Measurements from ENCODE around the gene ADAMTSL5. TPM values are rescaled to one million over a fixed set of nuclear protein-coding genes. Genes with fewer than 3 reads are reported as not detected.

Gene ADAMTSL5
- total and polyA plus RNA-seq, 4 donors, result 0.09 to 1.8 (median 1.1) TPM

DNA sequence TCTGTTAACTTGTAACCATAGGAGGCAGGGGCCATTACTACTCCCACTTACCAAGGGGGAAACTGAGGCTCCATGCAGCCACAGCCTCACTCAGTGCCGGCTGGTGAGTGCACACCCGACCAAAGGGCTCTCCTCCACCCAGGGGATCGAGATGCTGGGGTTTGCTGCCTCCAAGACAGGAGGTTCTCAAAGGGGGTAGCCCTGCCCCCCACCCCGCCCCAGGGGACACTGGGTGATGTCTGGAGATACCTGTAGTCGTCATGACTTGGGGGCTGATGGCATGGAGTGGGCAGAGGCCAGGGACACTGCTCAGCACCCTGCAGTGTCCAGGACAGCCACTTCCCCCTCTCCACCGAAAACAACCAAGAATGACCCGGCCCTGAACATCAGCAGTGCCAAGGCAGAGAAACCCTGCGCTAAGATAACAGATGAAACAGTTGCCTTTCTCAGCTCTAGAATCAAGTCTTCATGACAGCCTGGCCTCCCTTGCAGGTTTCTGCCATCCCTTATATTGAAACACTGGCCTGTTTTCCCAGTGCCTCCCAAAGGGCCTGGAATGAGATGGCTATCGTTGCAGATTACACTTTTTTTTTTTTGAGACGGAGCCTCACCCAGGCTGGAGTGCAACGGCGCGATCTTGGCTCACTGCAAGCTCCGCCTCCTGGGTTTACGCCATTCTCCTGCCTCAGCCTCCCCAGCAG, 18.6 kb downstream of the ADAMTSL5 start:
- Histone ChIP-seq H3K9ac (ENCODE audit: low read depth in 1 of 2, low read length in 2 of 2) (no peak overlapping the region), H3K4me1 (ENCODE audit: control insufficient read depth in 4 of 4, insufficient read depth in 4 of 4, low read length in 3 of 4) (peaks cover 10 to 44% (median 29%) of the 10 kb centered on the region in 4 donors), H3K27me3 (ENCODE audit: control insufficient read depth in 4 of 4, insufficient read depth in 4 of 4, low read length in 3 of 4) (no peaks in the 10 kb centered on the region), H3K36me3 (ENCODE audit: control insufficient read depth in 4 of 4, insufficient read depth in 3 of 4, low read depth in 1 of 4, low read length in 3 of 4) (peaks cover 0 to 2% (median 0%) of the 10 kb centered on the region in 4 donors), H3K4me3 (ENCODE audit: low read depth in 1 of 3, low read length in 3 of 3) (no peak overlapping the region), H3K9me3 (ENCODE audit: control insufficient read depth in 4 of 4, low read length in 3 of 4) (no peaks in the 10 kb centered on the region), H3K27ac (ENCODE audit: low read depth in 1 of 2, low read length in 2 of 2) (peak overlapping the region in 1 of 2 donors; percentile 33)
- TF ChIP-seq YY1 (IDR thresholded peaks at IDR 0.05) (no peak), SP1 (IDR thresholded peaks at IDR 0.05) (no peak), FOXA1 (IDR thresholded peaks at IDR 0.05) (no peak), HNF4G (IDR thresholded peaks at IDR 0.05) (no peak), EGR1 (IDR thresholded peaks at IDR 0.05; ENCODE audit: low read depth in 2 of 2) (no peak)
- TF ChIP-seq, protein P1, sequence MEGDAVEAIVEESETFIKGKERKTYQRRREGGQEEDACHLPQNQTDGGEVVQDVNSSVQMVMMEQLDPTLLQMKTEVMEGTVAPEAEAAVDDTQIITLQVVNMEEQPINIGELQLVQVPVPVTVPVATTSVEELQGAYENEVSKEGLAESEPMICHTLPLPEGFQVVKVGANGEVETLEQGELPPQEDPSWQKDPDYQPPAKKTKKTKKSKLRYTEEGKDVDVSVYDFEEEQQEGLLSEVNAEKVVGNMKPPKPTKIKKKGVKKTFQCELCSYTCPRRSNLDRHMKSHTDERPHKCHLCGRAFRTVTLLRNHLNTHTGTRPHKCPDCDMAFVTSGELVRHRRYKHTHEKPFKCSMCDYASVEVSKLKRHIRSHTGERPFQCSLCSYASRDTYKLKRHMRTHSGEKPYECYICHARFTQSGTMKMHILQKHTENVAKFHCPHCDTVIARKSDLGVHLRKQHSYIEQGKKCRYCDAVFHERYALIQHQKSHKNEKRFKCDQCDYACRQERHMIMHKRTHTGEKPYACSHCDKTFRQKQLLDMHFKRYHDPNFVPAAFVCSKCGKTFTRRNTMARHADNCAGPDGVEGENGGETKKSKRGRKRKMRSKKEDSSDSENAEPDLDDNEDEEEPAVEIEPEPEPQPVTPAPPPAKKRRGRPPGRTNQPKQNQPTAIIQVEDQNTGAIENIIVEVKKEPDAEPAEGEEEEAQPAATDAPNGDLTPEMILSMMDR (IDR thresholded peaks at IDR 0.05; ENCODE audit: low read depth, low read length, missing input control), result no peak
- TF ChIP-seq, protein P2, sequence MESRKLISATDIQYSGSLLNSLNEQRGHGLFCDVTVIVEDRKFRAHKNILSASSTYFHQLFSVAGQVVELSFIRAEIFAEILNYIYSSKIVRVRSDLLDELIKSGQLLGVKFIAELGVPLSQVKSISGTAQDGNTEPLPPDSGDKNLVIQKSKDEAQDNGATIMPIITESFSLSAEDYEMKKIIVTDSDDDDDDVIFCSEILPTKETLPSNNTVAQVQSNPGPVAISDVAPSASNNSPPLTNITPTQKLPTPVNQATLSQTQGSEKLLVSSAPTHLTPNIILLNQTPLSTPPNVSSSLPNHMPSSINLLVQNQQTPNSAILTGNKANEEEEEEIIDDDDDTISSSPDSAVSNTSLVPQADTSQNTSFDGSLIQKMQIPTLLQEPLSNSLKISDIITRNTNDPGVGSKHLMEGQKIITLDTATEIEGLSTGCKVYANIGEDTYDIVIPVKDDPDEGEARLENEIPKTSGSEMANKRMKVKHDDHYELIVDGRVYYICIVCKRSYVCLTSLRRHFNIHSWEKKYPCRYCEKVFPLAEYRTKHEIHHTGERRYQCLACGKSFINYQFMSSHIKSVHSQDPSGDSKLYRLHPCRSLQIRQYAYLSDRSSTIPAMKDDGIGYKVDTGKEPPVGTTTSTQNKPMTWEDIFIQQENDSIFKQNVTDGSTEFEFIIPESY (IDR thresholded peaks at IDR 0.05), result no peak
- DNase-seq (ENCODE audit: low spot score), result no peak
- WGBS, result 77% methylated on average over 15 of the region's 15 CpGs

DNA sequence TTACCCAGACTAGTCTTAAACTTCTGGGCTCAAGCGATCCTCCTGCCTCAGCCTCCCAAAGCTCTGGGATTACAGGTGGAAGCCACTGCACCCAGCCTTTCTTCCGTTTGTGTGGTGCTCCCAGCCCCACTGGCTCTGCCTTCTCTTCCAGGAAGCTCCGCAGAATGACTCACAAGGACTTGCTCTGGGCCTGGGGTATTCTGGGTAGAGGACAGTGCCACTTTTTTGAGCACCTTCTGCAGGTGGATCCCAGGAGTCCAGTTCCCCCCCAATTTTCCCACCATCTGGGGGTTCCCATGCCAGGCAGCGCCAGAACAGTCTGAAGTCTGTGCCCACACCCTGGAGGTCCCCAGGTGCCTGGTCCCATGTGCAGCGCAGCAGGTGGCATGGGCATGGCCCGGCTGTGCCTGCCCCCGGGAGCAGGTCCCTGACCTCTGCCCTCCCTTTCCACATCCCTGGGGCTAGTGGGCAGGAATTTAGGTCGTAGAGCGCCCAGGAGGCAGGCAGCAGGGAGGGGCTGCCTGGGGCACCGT, 20.3 kb downstream of the ADAMTSL5 start:
- H3K9me3 ChIP-seq (ENCODE audit: control insufficient read depth in 4 of 4, low read length in 3 of 4), result no peaks in the 10 kb centered on the region
- H3K9ac ChIP-seq (ENCODE audit: low read depth in 1 of 2, low read length in 2 of 2), result peak overlapping the region in 1 of 2 donors; percentile 70
- H3K36me3 ChIP-seq (ENCODE audit: control insufficient read depth in 4 of 4, insufficient read depth in 3 of 4, low read depth in 1 of 4, low read length in 3 of 4), result peaks cover 0 to 2% (median 0%) of the 10 kb centered on the region in 4 donors
- TF ChIP-seq YY1 (IDR thresholded peaks at IDR 0.05), result peak; percentile 72
- TF ChIP-seq, protein P1 (IDR thresholded peaks at IDR 0.05; ENCODE audit: low read depth, low read length, missing input control), result no peak
- TF ChIP-seq HNF4A (conservative IDR thresholded peaks at IDR 0.05), result peak; percentile 86 to 95
- TF ChIP-seq, protein P2 (IDR thresholded peaks at IDR 0.05), result peak; percentile 66
- no peak for TF ChIP-seq RAD21 (IDR thresholded peaks at IDR 0.05)
- TF ChIP-seq FOXA2 (IDR thresholded peaks at IDR 0.05), result no peak
- peak; percentile 96 to 98 for TF ChIP-seq RXRA (IDR thresholded peaks at IDR 0.05)
- TF ChIP-seq GABPA (IDR thresholded peaks at IDR 0.05 in 1 of 2, conservative IDR thresholded peaks at IDR 0.05 in 1 of 2), result no peak
- peak; percentile 92 for TF ChIP-seq NR2F2 (IDR thresholded peaks at IDR 0.05)
- TF ChIP-seq EGR1 (IDR thresholded peaks at IDR 0.05; ENCODE audit: low read depth in 2 of 2), result peak in 1 of 2 donors; percentile 29
- TF ChIP-seq, protein P3, sequence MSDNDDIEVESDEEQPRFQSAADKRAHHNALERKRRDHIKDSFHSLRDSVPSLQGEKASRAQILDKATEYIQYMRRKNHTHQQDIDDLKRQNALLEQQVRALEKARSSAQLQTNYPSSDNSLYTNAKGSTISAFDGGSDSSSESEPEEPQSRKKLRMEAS (IDR thresholded peaks at IDR 0.05), result peak; percentile 88
- TF ChIP-seq TAF1 (conservative IDR thresholded peaks at IDR 0.05), result peak; percentile 39
- TF ChIP-seq SP1 (IDR thresholded peaks at IDR 0.05), result peak; percentile 81
- TF ChIP-seq, protein P4, sequence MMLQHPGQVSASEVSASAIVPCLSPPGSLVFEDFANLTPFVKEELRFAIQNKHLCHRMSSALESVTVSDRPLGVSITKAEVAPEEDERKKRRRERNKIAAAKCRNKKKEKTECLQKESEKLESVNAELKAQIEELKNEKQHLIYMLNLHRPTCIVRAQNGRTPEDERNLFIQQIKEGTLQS (IDR thresholded peaks at IDR 0.05), result no peak
- peak; percentile 9 for TF ChIP-seq FOXA1 (IDR thresholded peaks at IDR 0.05)
- TF ChIP-seq JUND (IDR thresholded peaks at IDR 0.05), result peak; percentile 37 to 51
- TF ChIP-seq HNF4G (IDR thresholded peaks at IDR 0.05), result peak; percentile 52
- TF ChIP-seq, protein P5, sequence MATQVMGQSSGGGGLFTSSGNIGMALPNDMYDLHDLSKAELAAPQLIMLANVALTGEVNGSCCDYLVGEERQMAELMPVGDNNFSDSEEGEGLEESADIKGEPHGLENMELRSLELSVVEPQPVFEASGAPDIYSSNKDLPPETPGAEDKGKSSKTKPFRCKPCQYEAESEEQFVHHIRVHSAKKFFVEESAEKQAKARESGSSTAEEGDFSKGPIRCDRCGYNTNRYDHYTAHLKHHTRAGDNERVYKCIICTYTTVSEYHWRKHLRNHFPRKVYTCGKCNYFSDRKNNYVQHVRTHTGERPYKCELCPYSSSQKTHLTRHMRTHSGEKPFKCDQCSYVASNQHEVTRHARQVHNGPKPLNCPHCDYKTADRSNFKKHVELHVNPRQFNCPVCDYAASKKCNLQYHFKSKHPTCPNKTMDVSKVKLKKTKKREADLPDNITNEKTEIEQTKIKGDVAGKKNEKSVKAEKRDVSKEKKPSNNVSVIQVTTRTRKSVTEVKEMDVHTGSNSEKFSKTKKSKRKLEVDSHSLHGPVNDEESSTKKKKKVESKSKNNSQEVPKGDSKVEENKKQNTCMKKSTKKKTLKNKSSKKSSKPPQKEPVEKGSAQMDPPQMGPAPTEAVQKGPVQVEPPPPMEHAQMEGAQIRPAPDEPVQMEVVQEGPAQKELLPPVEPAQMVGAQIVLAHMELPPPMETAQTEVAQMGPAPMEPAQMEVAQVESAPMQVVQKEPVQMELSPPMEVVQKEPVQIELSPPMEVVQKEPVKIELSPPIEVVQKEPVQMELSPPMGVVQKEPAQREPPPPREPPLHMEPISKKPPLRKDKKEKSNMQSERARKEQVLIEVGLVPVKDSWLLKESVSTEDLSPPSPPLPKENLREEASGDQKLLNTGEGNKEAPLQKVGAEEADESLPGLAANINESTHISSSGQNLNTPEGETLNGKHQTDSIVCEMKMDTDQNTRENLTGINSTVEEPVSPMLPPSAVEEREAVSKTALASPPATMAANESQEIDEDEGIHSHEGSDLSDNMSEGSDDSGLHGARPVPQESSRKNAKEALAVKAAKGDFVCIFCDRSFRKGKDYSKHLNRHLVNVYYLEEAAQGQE (IDR thresholded peaks at IDR 0.05), result no peak
- WGBS, result 29% methylated on average over 10 of the region's 10 CpGs
- peak overlapping the region in 2 of 3 donors; percentile 65 to 77 for H3K4me3 ChIP-seq (ENCODE audit: low read depth in 1 of 3, low read length in 3 of 3)
- DNase-seq (ENCODE audit: low spot score), result no peak
- H3K4me1 ChIP-seq (ENCODE audit: control insufficient read depth in 4 of 4, insufficient read depth in 4 of 4, low read length in 3 of 4), result peaks cover 10 to 38% (median 24%) of the 10 kb centered on the region in 4 donors
- H3K27ac ChIP-seq (ENCODE audit: low read depth in 1 of 2, low read length in 2 of 2), result peak overlapping the region; percentile 77 to 91
- H3K27me3 ChIP-seq (ENCODE audit: control insufficient read depth in 4 of 4, insufficient read depth in 4 of 4, low read length in 3 of 4), result no peaks in the 10 kb centered on the region

Data from liver (tissue), 9 donors.